DMS153 treated with DMSO at 0.1 percent for 48 hours (cell line): ENCODE results near the gene EHMT1.

Source experiments
- DNase-seq: peaks from one replicate; lab custom pipeline; 2025; ENCODE audit not compliant: unreplicated experiment; lab: John Stamatoyannopoulos, UW

Gene EHMT1

GRCh38 chr9:137671721-137672120 is 52.9 kb downstream of the EHMT1 start:
- DNase-seq, result no peak

GRCh38 chr9:137672907-137673791 is 54.3 kb downstream of the EHMT1 start:
- DNase-seq, result no peak

GRCh38 chr9:137673886-137674285 is 55.1 kb downstream of the EHMT1 start:
- no peak for DNase-seq

DNA sequence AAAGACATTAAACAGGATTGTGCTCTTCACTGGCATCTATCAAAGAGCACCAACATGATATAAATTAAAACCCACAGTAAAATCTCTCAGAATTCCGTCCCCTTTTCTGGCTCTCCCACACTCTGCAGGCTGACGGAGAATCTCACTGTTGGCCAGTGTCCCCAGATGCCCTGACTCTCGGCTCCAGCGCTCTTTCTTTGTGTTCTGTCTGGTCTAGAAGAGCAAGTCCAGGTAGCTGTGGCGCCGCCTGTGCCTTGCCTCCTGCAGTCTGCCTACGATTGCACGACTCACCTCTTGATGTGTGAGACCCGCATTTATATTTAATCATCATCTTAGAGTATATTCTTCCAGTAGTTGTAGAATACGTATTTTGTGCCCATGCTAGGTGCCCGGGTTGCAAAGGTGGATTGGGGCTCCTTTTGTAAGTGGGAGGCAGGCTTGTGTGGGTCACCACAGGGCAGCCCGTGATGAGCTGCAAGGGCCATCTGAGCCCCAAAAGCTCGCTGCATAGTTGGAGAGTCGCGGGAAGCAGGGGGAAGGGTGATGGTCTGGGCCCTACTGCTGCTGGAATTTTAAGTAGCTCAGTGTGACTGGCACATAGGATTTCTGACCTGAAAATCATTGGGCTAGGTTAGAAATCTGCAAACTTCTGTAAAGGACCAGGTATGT is 55.6 kb downstream of the EHMT1 start:
- no peak for DNase-seq

- no peak for DNase-seq
Observed at GRCh38 chr9:137674976-137675320, 56.1 kb downstream of the EHMT1 start.

- no peak for DNase-seq
Observed at GRCh38 chr9:137676998-137677397, 58.2 kb downstream of the EHMT1 start.

- no peak for DNase-seq
Observed at GRCh38 chr9:137678202-137678601, 59.4 kb downstream of the EHMT1 start.

DNA sequence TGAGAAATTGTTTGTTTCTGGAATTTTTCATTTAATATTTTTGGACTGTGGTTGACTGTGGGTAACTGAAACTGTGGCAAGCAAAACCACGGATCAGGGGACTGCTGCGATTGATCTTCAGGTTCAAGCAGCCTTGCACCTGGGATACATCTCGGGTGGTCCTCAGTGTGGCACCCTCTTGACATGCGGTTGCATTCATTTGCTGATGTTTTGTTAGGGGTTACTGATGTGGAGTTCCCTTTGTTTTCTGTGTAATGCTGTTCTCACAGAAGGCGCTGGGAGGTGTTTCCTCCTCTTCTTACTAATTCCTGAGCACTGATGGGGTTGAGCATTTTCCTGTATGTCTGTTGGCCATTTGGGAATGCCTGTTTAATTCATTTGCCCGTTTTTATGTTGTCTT is 60.4 kb downstream of the EHMT1 start:
- no peak for DNase-seq

GRCh38 chr9:137679695-137680305 is 61.0 kb downstream of the EHMT1 start:
- no peak for DNase-seq

GRCh38 chr9:137680444-137681358 is 61.9 kb downstream of the EHMT1 start:
- no peak for DNase-seq

GRCh38 chr9:137682428-137683105 is 63.8 kb downstream of the EHMT1 start:
- DNase-seq, result no peak

GRCh38 chr9:137683262-137683864 is 64.6 kb downstream of the EHMT1 start:
- DNase-seq, result no peak

DNA sequence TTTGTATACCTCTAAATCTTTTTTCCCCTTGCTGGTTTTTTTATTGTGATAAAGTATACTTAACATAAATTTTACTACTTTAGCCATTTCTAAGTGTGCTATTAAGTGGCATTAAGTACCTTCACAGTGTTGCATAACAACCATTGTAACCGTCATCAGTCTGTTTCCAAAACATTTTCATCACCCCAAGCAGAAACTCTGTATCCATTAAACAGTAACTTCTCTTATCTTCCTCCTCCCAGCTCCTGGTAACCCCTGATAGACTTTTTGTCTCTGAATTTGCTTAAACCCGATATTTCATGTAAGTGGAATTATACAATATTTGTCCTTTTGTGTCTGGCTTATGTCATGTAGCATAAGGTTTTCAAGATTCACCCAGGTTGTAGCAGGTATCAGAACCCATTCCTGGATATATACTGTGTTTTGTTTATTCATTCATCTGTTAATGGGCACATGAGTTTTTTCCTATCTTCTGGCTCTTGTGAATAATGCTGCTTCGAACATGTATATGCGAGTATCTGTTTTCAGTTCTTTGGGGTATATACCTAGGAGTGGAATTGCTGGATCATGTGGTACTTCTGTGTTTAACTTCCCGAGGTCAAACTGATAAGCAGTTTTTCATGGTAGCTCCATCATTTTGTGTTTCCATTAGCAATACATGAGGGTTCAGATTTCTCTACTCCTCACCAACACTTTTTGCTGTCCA is 66.4 kb downstream of the EHMT1 start:
- DNase-seq, result no peak

DNA sequence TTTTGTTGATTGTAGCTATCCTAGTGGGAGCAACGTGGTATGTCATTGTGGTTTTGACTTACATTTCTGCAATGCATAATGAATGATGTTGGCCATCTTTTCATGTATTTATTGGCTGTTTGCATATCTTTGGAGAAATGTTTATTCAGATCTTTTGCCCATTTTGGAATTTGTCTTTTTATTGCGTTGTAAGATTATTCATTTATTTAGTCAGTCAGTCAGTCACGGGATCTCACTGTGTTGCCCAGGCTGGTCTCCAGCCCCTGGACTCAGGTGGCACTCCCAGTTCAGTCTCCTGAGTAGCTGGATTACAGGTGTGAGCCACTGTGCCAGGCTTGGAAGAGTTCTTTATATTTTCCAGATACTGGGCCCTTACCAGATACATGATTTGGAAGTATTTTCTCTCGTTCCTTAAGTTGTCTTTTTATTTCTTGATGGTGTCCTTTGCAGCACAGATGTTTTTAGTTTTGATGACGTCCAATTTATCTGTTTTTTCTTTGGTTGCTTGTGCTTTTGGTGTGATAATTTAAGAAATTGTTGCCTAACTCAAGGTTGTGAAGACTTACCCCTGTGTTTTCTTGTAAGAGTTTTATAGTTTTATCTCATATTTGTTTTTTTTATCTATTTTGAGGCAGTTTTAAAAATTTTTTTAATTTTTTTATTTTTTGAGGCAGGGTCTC is 67.1 kb downstream of the EHMT1 start:
- DNase-seq, result no peak

DNA sequence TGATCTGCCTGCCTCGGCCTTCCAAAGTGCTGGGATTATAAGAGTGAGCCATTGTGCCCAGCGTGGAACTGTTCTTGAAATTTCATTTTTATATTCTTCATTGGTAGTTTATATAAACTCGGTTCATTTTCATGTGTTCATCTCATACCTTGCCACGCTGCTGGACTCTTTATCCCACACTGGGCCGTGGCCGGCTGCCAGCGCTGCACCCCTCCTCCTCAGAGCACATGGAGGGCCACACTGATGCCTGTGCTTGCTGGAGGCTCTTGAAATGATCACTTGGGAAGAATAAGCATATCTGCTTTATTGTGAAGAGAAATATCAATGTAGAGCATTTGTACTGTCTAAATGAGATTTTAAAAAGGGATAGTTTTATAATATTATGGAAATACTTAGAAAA is 69.5 kb downstream of the EHMT1 start:
- no peak for DNase-seq

DNA sequence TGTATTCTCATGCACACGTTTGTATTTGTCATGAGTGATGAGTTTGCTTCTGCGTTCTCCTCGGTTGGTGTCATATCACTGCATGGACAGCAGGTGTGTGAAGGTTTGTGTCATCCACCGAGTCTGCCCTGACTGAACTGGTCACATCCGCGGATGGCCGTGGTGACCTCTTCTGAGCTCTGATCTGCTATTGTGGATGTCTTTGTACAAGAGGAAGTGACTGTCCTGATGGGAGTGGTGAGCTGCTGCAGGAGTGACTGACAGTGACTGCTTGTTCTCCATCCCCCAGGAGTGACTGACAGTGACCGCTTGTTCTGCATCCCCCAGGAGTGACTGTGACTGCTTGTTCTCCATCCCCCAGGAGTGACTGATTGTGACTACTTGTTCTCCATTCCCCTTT is 69.9 kb downstream of the EHMT1 start:
- DNase-seq, result no peak

GRCh38 chr9:137689745-137690529 is 71.1 kb downstream of the EHMT1 start:
- DNase-seq, result no peak
